Raji (cell line): Measurements from ENCODE around the gene CPED1.

Source experiments
- POLR2A ChIP-seq: IDR thresholded peaks from 2 replicates; pipeline ENCODE4 v1.6.1; 2011; ENCODE audit warnings: low read depth, low read length, control low read depth; ENCODE audit not compliant: insufficient read depth

The CPED1 gene

GRCh38 chr7:121331574-121331973 is 343.1 kb downstream of the CPED1 start:
- TF ChIP-seq POLR2A, result no peak

DNA sequence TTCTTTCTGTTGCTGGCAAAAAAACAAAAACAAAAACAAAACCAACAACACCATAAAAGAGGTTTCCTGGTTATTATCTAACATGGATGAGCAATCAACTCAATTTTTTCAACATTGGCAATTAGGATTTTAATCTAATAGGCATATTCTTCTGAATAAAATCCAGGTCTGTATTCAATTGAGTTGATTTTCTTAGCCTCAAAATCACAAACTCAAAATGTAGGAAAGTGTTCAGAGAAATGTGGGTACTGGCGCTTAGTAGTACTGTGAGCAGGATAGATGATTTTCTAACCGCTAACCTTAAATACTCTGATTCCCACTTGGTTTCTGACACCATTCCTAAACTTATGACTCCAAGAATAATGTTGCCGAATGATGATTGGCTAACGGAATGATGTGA is 345.9 kb downstream of the CPED1 start:
- no peak for TF ChIP-seq POLR2A

- no peak for TF ChIP-seq POLR2A
Measured at GRCh38 chr7:121334875-121335648, 346.6 kb downstream of the CPED1 start.

GRCh38 chr7:121336579-121336978 is 348.1 kb downstream of the CPED1 start:
- no peak for TF ChIP-seq POLR2A

GRCh38 chr7:121337398-121337797 is 348.9 kb downstream of the CPED1 start:
- TF ChIP-seq POLR2A, result no peak

DNA sequence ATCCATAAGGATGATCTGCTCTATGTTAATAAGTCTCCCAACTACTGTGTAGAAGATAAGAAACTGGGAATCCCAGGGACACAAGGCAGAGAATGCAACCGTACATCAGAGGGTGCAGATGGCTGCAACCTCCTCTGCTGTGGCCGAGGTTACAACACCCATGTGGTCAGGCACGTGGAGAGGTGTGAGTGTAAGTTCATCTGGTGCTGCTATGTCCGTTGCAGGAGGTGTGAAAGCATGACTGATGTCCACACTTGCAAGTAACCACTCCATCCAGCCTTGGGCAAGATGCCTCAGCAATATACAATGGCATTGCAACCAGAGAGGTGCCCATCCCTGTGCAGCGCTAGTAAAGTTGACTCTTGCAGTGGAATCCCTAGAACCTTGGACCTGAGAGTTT is 350.6 kb downstream of the CPED1 start:
- no peak for TF ChIP-seq POLR2A

- no peak for TF ChIP-seq POLR2A
Measured at GRCh38 chr7:121341933-121342332, 353.4 kb downstream of the CPED1 start.

- TF ChIP-seq POLR2A, result no peak
Measured at GRCh38 chr7:121342631-121343030, 354.1 kb downstream of the CPED1 start.

DNA sequence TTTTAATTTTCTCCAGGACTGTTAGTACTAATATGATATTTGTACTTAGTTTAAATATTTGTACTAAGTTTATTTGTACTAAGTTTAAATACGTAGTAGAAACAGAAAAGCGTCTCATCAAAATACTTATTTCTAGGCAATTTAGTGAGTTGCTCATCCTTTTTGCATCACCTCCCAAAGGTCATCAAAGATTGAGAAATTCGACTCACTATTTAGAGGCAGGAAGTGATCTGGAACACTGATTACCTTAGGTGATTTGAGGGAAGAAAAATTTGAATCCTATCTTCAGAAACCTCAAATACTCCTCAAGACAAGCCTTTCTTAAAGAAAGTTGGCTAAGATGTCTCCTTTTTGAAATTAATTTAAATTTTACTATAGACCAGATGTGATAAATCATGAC is 354.8 kb downstream of the CPED1 start:
- TF ChIP-seq POLR2A, result no peak

DNA sequence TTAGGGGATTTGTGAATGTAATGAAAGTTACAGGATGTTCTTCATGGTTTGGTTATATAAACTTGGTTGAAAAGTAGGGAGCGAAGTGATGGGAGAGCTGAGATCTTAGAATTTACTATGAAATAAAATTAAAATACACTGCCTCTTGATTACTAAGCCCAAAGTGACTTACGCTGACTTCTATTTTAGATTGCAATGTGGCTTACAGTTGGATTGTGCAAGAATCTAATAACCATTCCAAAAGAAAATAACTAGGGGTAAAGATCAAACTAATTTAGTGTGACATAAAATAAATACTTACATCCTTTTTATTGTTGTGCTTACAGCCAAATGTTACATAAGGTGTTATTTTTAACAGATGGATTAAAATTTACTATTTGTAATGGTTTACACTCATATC is 355.6 kb downstream of the CPED1 start:
- TF ChIP-seq POLR2A, result no peak

GRCh38 chr7:121344497-121344896 is 356.0 kb downstream of the CPED1 start:
- TF ChIP-seq POLR2A, result no peak
